Measurements from ENCODE around the gene SLC49A3.
A peak's percentile ranks its signal among the peaks of the same experiment; 100 is the strongest.

The SLC49A3 gene

GRCh38 chr4:682490-683172, 6.3 kb downstream of the SLC49A3 start:
- TF ChIP-seq CTCF (conservative IDR thresholded peaks at IDR 0.05; ENCODE audit: low read length) = no peak
- TF ChIP-seq EZH2phosphoT487 (IDR thresholded peaks at IDR 0.05; ENCODE audit: borderline replicate concordance) = no peak

GRCh38 chr4:681736-682451, 7.1 kb downstream of the SLC49A3 start:
- no peaks in the 10 kb centered on the region for H3K79me2 ChIP-seq (ENCODE audit: insufficient read depth, low read length)
- H4K20me1 ChIP-seq (ENCODE audit: insufficient read depth, low read length, poor library complexity, severe bottlenecking) = no peaks in the 10 kb centered on the region
- H3K4me1 ChIP-seq (ENCODE audit: insufficient read depth, low read length, poor library complexity, severe bottlenecking) = no peaks in the 10 kb centered on the region
- H3K36me3 ChIP-seq (ENCODE audit: insufficient read depth, low read length) = no peaks in the 10 kb centered on the region
- H2AFZ ChIP-seq (ENCODE audit: low read length) = no peak overlapping the region
- H3K9ac ChIP-seq (ENCODE audit: low read depth, low read length, poor library complexity, severe bottlenecking) = no peak overlapping the region
- no peaks in the 10 kb centered on the region for H3F3A ChIP-seq (ENCODE audit: low read depth)
- TF ChIP-seq EZH2phosphoT487 (IDR thresholded peaks at IDR 0.05; ENCODE audit: borderline replicate concordance) = no peak
- TF ChIP-seq CTCF (conservative IDR thresholded peaks at IDR 0.05; ENCODE audit: low read length) = no peak
- H3K4me2 ChIP-seq (ENCODE audit: low read depth, low read length, poor library complexity, severe bottlenecking) = no peak overlapping the region
- H3K9me2 ChIP-seq (replicated peaks; ENCODE audit: low read depth, low read length) = no peaks in the 10 kb centered on the region
- H3K4me3 ChIP-seq (ENCODE audit: low read length, poor library complexity, severe bottlenecking) = no peak overlapping the region
- no peaks in the 10 kb centered on the region for H3K9me3 ChIP-seq (ENCODE audit: insufficient read depth, low read depth, low read length)
- H3K27me3 ChIP-seq (ENCODE audit: insufficient read depth, low read length, poor library complexity, severe bottlenecking) = no peaks in the 10 kb centered on the region

More at GRCh38 chr4:682490-683172, 6.3 kb downstream of the SLC49A3 start:
- no peak overlapping the region for H2AFZ ChIP-seq (ENCODE audit: low read length)
- H3F3A ChIP-seq (ENCODE audit: low read depth) = no peaks in the 10 kb centered on the region
- H3K9ac ChIP-seq (ENCODE audit: low read depth, low read length, poor library complexity, severe bottlenecking) = no peak overlapping the region
- no peak overlapping the region for H3K4me3 ChIP-seq (ENCODE audit: low read length, poor library complexity, severe bottlenecking)
- no peaks in the 10 kb centered on the region; the same call in 1 of the 2 replicates for H3K9me3 ChIP-seq (ENCODE audit: insufficient read depth, low read depth, low read length)
- H3K4me1 ChIP-seq (ENCODE audit: insufficient read depth, low read length, poor library complexity, severe bottlenecking) = no peaks in the 10 kb centered on the region
- no peaks in the 10 kb centered on the region for H3K9me2 ChIP-seq (replicated peaks; ENCODE audit: low read depth, low read length)
- no peaks in the 10 kb centered on the region for H3K79me2 ChIP-seq (ENCODE audit: insufficient read depth, low read length)
- H4K20me1 ChIP-seq (ENCODE audit: insufficient read depth, low read length, poor library complexity, severe bottlenecking) = no peaks in the 10 kb centered on the region
- H3K36me3 ChIP-seq (ENCODE audit: insufficient read depth, low read length) = no peaks in the 10 kb centered on the region
- no peaks in the 10 kb centered on the region for H3K27me3 ChIP-seq (ENCODE audit: insufficient read depth, low read length, poor library complexity, severe bottlenecking)
- H3K4me2 ChIP-seq (ENCODE audit: low read depth, low read length, poor library complexity, severe bottlenecking) = no peak overlapping the region

DNA sequence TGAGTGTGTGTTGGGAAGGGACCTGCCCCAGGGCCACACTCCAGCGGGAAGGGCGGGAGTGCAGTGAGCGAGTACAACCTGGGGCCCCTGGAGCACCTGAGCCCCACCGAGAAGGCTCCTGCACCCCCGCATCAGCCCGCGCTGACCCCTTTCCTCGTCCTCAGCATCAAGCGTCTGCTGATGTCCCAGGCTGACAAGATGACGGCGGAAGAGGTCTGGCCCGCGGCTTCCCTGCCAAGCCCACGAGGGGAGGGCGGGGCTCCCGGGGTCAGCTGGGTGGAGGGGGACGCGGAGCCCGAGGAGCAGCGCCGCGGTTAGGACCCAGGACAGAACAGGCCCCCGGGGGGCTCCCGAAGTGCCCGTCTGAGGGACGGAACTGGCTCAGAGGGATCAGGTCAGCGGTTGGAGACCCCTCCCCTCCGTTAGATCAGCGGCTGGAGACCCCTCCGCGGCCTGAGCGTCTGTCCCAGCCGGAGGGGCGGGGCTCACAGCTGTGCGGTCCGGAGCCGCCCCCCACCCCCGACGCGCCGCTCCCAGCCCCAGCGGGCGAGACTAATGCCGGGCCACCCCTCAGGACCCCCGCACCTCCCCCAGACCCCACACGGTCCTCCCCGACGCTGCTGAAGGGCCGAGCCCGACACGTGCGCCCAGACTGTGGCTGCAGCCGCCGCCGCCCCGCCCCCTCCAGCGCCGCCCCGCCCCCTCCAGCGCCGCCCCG, 7.9 kb downstream of the SLC49A3 start:
- no peaks in the 10 kb centered on the region for H3F3A ChIP-seq (ENCODE audit: low read depth)
- peak overlapping the region; percentile 54 for H3K4me2 ChIP-seq (ENCODE audit: low read depth, low read length, poor library complexity, severe bottlenecking)
- no peaks in the 10 kb centered on the region for H3K9me3 ChIP-seq (ENCODE audit: insufficient read depth, low read depth, low read length)
- H3K27me3 ChIP-seq (ENCODE audit: insufficient read depth, low read length, poor library complexity, severe bottlenecking) = no peaks in the 10 kb centered on the region
- no peaks in the 10 kb centered on the region for H3K9me2 ChIP-seq (replicated peaks; ENCODE audit: low read depth, low read length)
- TF ChIP-seq CTCF (conservative IDR thresholded peaks at IDR 0.05; ENCODE audit: low read length) = no peak
- no peaks in the 10 kb centered on the region for H3K36me3 ChIP-seq (ENCODE audit: insufficient read depth, low read length)
- H3K9ac ChIP-seq (ENCODE audit: low read depth, low read length, poor library complexity, severe bottlenecking) = no peak overlapping the region
- peaks cover 4% of the 10 kb centered on the region for H3K4me1 ChIP-seq (ENCODE audit: insufficient read depth, low read length, poor library complexity, severe bottlenecking)
- peak overlapping the region; percentile 61 for H3K4me3 ChIP-seq (ENCODE audit: low read length, poor library complexity, severe bottlenecking)
- no peaks in the 10 kb centered on the region for H4K20me1 ChIP-seq (ENCODE audit: insufficient read depth, low read length, poor library complexity, severe bottlenecking)
- no peaks in the 10 kb centered on the region for H3K79me2 ChIP-seq (ENCODE audit: insufficient read depth, low read length)
- peak overlapping the region; percentile 52; the same call in 1 of the 2 replicates for H2AFZ ChIP-seq (ENCODE audit: low read length)
